ENCODE data around the gene ZBTB32.
A peak's percentile ranks its signal among the peaks of the same experiment; 100 is the strongest.

DNA sequence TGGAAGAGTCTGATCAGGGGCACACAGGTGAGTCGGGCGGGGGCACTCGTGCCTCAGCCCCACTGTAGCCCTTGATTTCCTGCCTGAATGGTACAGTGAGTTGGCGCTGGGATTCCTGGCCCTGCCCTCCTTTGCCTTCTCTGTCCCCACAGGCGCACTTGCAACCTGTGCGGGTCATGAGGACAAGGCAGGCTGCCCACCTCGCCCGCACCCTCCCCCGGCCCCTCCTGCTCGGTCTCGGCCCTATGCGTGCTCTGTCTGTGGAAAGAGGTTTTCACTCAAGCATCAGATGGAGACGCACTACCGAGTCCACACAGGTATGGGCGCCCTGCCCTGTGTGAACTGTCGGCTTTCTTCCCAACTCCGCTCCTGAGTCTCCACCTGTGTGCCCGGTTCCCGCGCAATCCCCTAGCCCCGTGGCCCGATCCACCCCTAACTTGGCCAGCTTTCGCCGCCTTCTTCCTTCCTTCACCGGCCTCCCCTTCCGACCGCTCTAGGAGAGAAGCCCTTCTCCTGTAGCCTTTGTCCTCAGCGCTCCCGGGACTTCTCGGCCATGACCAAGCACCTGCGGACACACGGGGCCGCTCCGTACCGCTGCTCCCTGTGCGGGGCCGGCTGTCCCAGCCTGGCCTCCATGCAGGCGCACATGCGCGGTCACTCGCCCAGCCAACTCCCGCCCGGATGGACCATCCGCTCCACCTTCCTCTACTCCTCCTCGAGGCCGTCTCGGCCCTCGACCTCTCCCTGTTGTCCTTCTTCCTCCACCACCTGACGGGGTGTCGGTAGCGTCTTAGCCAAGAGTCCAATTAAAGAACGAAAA, 11.8 kb downstream of the ZBTB32 start:
- TF ChIP-seq CTCF (IDR thresholded peaks at IDR 0.05; ENCODE audit: low read depth, low read length) (no peak), MAX (IDR thresholded peaks at IDR 0.05; ENCODE audit: low read depth, low read length) (peak; percentile 80), MYC (IDR thresholded peaks at IDR 0.05; ENCODE audit: low read depth, low read length) (no peak; the same call in 1 of the 2 replicates), POLR2A (IDR thresholded peaks at IDR 0.05; ENCODE audit: extremely low read depth, insufficient read length) (peak; percentile 11)

All from NB4 (cell line).